ENCODE results near the gene PKIG. TPM values are rescaled to one million over a fixed set of nuclear protein-coding genes. Genes with fewer than 3 reads are reported as not detected.

PKIG gene
- total RNA-seq, 1 experiment from 2014 or later = 66.3 TPM

DNA sequence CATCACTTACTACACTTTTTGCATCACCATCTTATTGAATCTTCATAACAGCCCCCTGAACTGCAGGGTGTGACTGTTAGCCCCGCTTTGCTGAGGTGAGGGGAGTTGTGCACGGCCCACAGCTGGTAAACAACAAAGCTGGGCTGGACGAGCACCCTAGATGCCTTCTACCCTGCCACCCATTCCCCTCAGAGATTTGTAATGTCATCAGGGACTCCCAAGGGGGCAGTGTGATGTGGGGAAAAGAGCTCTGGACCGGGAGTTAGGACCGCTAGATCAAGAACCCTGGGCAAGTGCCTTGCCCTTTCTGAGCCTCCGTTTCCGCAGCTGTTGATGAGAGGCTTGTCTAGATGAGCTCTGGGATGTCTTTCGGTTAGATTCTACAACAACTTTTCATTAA, 20.9 kb downstream of the PKIG start:
- peak overlapping the region; percentile 21; the same call in 1 of the 2 replicates for H3K27ac ChIP-seq (ENCODE audit: low read length)
- DNase-seq (ENCODE audit: low read depth, low spot score) (no peak), ATAC-seq (no peak)
- H3K9me3 ChIP-seq (ENCODE audit: control insufficient read depth, insufficient read depth, low read depth, low read length) = no peaks in the 10 kb centered on the region
- TF ChIP-seq, protein P1, sequence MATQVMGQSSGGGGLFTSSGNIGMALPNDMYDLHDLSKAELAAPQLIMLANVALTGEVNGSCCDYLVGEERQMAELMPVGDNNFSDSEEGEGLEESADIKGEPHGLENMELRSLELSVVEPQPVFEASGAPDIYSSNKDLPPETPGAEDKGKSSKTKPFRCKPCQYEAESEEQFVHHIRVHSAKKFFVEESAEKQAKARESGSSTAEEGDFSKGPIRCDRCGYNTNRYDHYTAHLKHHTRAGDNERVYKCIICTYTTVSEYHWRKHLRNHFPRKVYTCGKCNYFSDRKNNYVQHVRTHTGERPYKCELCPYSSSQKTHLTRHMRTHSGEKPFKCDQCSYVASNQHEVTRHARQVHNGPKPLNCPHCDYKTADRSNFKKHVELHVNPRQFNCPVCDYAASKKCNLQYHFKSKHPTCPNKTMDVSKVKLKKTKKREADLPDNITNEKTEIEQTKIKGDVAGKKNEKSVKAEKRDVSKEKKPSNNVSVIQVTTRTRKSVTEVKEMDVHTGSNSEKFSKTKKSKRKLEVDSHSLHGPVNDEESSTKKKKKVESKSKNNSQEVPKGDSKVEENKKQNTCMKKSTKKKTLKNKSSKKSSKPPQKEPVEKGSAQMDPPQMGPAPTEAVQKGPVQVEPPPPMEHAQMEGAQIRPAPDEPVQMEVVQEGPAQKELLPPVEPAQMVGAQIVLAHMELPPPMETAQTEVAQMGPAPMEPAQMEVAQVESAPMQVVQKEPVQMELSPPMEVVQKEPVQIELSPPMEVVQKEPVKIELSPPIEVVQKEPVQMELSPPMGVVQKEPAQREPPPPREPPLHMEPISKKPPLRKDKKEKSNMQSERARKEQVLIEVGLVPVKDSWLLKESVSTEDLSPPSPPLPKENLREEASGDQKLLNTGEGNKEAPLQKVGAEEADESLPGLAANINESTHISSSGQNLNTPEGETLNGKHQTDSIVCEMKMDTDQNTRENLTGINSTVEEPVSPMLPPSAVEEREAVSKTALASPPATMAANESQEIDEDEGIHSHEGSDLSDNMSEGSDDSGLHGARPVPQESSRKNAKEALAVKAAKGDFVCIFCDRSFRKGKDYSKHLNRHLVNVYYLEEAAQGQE (IDR thresholded peaks at IDR 0.05; ENCODE audit: insufficient read depth in 1 of 2, low read depth in 2 of 2, low read length in 1 of 2) = no peak
- TF ChIP-seq TCF7L2 (IDR thresholded peaks at IDR 0.05; ENCODE audit: low read depth, low read length) = no peak
- TF ChIP-seq, protein P2, sequence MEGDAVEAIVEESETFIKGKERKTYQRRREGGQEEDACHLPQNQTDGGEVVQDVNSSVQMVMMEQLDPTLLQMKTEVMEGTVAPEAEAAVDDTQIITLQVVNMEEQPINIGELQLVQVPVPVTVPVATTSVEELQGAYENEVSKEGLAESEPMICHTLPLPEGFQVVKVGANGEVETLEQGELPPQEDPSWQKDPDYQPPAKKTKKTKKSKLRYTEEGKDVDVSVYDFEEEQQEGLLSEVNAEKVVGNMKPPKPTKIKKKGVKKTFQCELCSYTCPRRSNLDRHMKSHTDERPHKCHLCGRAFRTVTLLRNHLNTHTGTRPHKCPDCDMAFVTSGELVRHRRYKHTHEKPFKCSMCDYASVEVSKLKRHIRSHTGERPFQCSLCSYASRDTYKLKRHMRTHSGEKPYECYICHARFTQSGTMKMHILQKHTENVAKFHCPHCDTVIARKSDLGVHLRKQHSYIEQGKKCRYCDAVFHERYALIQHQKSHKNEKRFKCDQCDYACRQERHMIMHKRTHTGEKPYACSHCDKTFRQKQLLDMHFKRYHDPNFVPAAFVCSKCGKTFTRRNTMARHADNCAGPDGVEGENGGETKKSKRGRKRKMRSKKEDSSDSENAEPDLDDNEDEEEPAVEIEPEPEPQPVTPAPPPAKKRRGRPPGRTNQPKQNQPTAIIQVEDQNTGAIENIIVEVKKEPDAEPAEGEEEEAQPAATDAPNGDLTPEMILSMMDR (IDR thresholded peaks at IDR 0.05) = no peak
- no peak for TF ChIP-seq SIN3A (IDR thresholded peaks at IDR 0.05; ENCODE audit: borderline replicate concordance, insufficient read depth, low read depth, low read length)
- no peak for TF ChIP-seq POLR2AphosphoS5 (IDR thresholded peaks at IDR 0.05; ENCODE audit: low read depth, low read length)
- no peaks in the 10 kb centered on the region for H3K27me3 ChIP-seq (ENCODE audit: control insufficient read depth, insufficient read depth, low read length)
- BruUV-seq (replicated peaks) = no TSS peak
- intact Hi-C loops (cut with micrococcal nuclease; ENCODE audit: unreplicated experiment) = loop anchor here (5.0 to 10.0 kb wide), 3 partner anchors 69 to 389 kb away; partner anchors contain the start of gene OSER1
- H3K4me3 ChIP-seq (ENCODE audit: low read depth in 2 of 2, low read length in 2 of 2) = no peak overlapping the region
- no peaks in the 10 kb centered on the region for H3K36me3 ChIP-seq (ENCODE audit: control insufficient read depth, insufficient read depth, low read length)
- POLR2A ChIA-PET = interaction anchor here (0.6 kb wide), 1 partner anchor 145 kb away, joined by 3 read pairs; no protein-coding TSS in a partner anchor
- CTCF ChIA-PET = interaction anchor here (0.5 to 1.1 kb wide), 2 partner anchors 17 to 66 kb away, joined by 3 to 6 read pairs; no protein-coding TSS in a partner anchor
- in situ Hi-C loops (cut with HindIII; ENCODE audit: low pct_unique_long_range_greater_than_20kb, low sequenced_read_pairs) = no loop called here
- peaks cover 12% of the 10 kb centered on the region for H3K4me1 ChIP-seq (ENCODE audit: control insufficient read depth, insufficient read depth, low read length)

DNA sequence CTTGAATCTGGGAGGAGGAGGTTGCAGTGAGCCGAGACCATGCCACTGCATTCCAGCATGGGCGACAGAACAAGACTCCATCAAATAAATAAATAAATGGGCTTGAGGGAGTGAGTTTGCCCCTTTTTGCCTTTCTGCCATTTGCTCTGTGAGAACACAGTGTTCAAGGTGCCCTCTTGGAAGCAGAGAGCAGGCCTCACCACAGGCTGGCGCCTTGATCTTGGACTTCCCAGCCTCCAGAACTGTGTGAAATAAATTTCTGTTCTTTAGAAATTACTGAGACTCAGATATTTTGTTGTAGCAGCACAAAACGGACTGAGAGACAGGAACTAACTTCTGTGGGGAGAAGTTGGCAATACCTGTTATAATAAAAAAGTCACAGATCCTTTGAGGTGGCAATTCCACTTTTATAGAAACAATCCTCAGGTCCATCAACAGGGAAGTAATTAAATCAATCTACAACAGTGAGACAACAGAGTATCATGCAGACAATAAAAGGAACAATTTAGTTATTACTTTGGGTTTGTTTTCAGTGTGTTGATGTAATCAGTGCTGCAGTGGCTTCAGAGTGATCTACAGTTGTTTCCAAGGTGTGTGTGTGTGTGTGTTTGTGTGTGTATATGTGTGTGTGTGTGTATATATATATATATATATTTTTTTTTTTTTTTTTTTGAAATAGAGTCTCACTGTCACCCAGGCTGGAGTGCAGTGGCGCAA, 24.5 kb downstream of the PKIG start:
- Histone ChIP-seq H3K36me3 (ENCODE audit: control insufficient read depth, insufficient read depth, low read length) (no peaks in the 10 kb centered on the region), H3K4me1 (ENCODE audit: control insufficient read depth, insufficient read depth, low read length) (peaks cover 24% of the 10 kb centered on the region), H3K27ac (ENCODE audit: low read length) (no peak overlapping the region), H3K9me3 (ENCODE audit: control insufficient read depth, insufficient read depth, low read depth, low read length) (no peaks in the 10 kb centered on the region), H3K27me3 (ENCODE audit: control insufficient read depth, insufficient read depth, low read length) (no peaks in the 10 kb centered on the region), H3K4me3 (ENCODE audit: low read depth in 2 of 2, low read length in 2 of 2) (no peak overlapping the region)
- ChIA-PET CTCF (no interaction called here), POLR2A (no interaction called here)
- intact Hi-C loops (cut with micrococcal nuclease; ENCODE audit: unreplicated experiment) = loop anchor here (10.0 kb wide), 2 partner anchors 72 to 392 kb away; partner anchors contain the start of gene OSER1
- TF ChIP-seq TCF7L2 (IDR thresholded peaks at IDR 0.05; ENCODE audit: low read depth, low read length) = no peak
- TF ChIP-seq POLR2AphosphoS5 (IDR thresholded peaks at IDR 0.05; ENCODE audit: low read depth, low read length) = no peak
- TF ChIP-seq SIN3A (IDR thresholded peaks at IDR 0.05; ENCODE audit: borderline replicate concordance, insufficient read depth, low read depth, low read length) = no peak
- TF ChIP-seq, protein P2 (IDR thresholded peaks at IDR 0.05) = no peak
- no peak for ATAC-seq
- no peak for DNase-seq (ENCODE audit: low read depth, low spot score)
- in situ Hi-C loops (cut with HindIII; ENCODE audit: low pct_unique_long_range_greater_than_20kb, low sequenced_read_pairs) = no loop called here
- no TSS peak for BruUV-seq (replicated peaks)

All from Panc1 (cell line).